DOHH2 (cell line): ENCODE results near the gene THAP3.

Experiments
- H3F3A ChIP-seq: fragments of 200-600 bp; sonication (generic), shearing (Covaris generic); 2 replicates; pipeline ENCODE4 v1.6.0; 2016; ENCODE audit warnings: antibody characterized with exemption, mild to moderate bottlenecking; ENCODE audit not compliant: control insufficient read depth, insufficient read depth
- H3K27ac ChIP-seq: fragments of 200-600 bp; sonication (generic); 2 replicates; pipeline ENCODE4 v1.5.1; 2014; ENCODE audit warnings: low read depth, mild to moderate bottlenecking, low read length, moderate library complexity
- H3K27me3 ChIP-seq: fragments of 200-600 bp; sonication (generic); 2 replicates; pipeline ENCODE4 v1.6.1; 2014; ENCODE audit warnings: mild to moderate bottlenecking, low read length, mixed read lengths; ENCODE audit not compliant: control insufficient read depth
- H3K36me3 ChIP-seq: fragments of 200-600 bp; sonication (generic); 2 replicates; pipeline ENCODE4 v1.6.1; 2014; ENCODE audit warnings: mild to moderate bottlenecking, low read length, moderate library complexity, mixed read lengths; ENCODE audit not compliant: control insufficient read depth
- H3K4me1 ChIP-seq: fragments of 200-600 bp; sonication (generic); 2 replicates; pipeline ENCODE4 v1.6.1; 2014; ENCODE audit warnings: mild to moderate bottlenecking, low read length, mixed read lengths; ENCODE audit not compliant: control insufficient read depth
- H3K4me2 ChIP-seq: fragments of 200-600 bp; sonication (generic); 2 replicates; pipeline ENCODE4 v1.6.0; 2014; ENCODE audit warnings: mild to moderate bottlenecking, low read length, moderate library complexity
- H3K4me3 ChIP-seq: fragments of 200-600 bp; sonication (generic); 2 replicates; pipeline ENCODE4 v1.5.1; 2014; ENCODE audit warnings: mild to moderate bottlenecking, low read length, mixed read lengths
- H3K79me2 ChIP-seq: fragments of 200-600 bp; sonication (generic); 2 replicates; pipeline ENCODE4 v1.6.1; 2014; ENCODE audit warnings: mild to moderate bottlenecking, low read length, mixed read lengths; ENCODE audit not compliant: control insufficient read depth
- H3K9me2 ChIP-seq: fragments of 200-600 bp; sonication (generic); replicated peaks from 2 replicates; pipeline ENCODE4 v1.6.1; 2014; ENCODE audit warnings: mild to moderate bottlenecking, low read length, mixed read lengths; ENCODE audit not compliant: control insufficient read depth
- H3K9me3 ChIP-seq: fragments of 200-600 bp; sonication (generic); 2 replicates; pipeline ENCODE4 v1.6.1; 2014; ENCODE audit warnings: antibody characterized with exemption, low read length, mixed read lengths; ENCODE audit not compliant: control insufficient read depth, insufficient read depth
- H4K20me1 ChIP-seq: fragments of 200-600 bp; sonication (generic); 2 replicates; pipeline ENCODE4 v1.6.0; 2014; ENCODE audit warnings: low read depth, mild to moderate bottlenecking, antibody characterized with exemption, low read length, moderate library complexity; ENCODE audit not compliant: control insufficient read depth, insufficient read depth
- EZH2phosphoT487 ChIP-seq: fragments of 200-600 bp; sonication (generic); IDR thresholded peaks from 2 replicates; pipeline ENCODE4 v1.6.1; 2017; ENCODE audit warnings: borderline replicate concordance, mild to moderate bottlenecking, antibody characterized with exemption, low read length, moderate library complexity, mixed read lengths
- TF ChIP-seq, protein P1 (sequence below): fragments of 200-600 bp; sonication (generic); IDR thresholded peaks from one replicate; pipeline ENCODE4 v1.5.1; 2014; ENCODE audit warnings: antibody characterized with exemption, mild to moderate bottlenecking, low read depth, low read length; ENCODE audit not compliant: poor library complexity, severe bottlenecking

The THAP3 gene

DNA sequence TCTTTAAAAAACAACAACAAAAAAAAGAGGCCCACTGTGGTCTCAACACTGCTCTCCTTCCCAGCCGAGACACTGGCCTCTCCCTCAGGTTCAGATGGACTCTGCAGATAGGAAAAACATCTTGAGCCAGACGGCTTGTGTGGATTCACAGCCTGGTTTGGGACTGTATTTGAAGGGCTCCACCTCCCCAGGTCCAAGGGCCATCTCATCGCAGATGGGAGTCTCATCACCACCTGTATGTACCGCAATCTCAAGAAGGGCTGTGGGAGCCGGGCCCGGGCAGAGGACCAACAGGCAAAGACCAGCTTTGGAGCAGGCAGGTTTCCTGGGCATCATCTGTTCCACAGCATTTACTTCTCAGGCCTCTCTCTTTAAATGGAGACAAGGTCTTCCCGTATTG lies 34.6 kb upstream of the THAP3 start:
- Histone ChIP-seq H3K9me3 (no peaks in the 10 kb centered on the region), H3K9me2 (no peaks in the 10 kb centered on the region), H3K4me2 (no peak overlapping the region), H3F3A (peaks cover under 1% of the 10 kb centered on the region; the same call in 1 of the 2 replicates), H3K4me3 (no peak overlapping the region), H3K79me2 (no peaks in the 10 kb centered on the region), H4K20me1 (no peaks in the 10 kb centered on the region), H3K36me3 (peaks cover 43% of the 10 kb centered on the region), H3K4me1 (peaks cover 11% of the 10 kb centered on the region), H3K27me3 (no peaks in the 10 kb centered on the region), H3K27ac (no peak overlapping the region)
- no peak for TF ChIP-seq EZH2phosphoT487
- TF ChIP-seq, protein P1, sequence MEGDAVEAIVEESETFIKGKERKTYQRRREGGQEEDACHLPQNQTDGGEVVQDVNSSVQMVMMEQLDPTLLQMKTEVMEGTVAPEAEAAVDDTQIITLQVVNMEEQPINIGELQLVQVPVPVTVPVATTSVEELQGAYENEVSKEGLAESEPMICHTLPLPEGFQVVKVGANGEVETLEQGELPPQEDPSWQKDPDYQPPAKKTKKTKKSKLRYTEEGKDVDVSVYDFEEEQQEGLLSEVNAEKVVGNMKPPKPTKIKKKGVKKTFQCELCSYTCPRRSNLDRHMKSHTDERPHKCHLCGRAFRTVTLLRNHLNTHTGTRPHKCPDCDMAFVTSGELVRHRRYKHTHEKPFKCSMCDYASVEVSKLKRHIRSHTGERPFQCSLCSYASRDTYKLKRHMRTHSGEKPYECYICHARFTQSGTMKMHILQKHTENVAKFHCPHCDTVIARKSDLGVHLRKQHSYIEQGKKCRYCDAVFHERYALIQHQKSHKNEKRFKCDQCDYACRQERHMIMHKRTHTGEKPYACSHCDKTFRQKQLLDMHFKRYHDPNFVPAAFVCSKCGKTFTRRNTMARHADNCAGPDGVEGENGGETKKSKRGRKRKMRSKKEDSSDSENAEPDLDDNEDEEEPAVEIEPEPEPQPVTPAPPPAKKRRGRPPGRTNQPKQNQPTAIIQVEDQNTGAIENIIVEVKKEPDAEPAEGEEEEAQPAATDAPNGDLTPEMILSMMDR, result no peak

DNA sequence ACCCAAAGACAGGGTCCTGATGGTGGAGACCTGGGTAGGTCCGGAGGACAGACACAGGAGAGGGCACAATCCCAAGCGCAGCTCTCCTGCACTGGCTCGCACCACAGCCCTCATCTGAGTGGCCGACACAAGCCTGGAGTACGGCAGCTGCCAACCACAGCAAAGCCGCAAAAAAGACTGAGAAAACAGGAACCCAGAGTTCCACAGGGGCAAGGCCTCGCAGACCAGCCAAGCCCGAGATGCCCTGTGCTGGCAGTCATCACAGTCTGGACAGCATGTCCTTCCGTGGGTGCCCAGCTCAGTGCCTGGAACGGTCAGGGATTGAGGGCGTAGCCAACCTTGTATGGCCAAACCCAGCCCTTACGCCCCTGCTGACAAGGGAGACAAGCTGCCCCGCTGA lies 33.4 kb upstream of the THAP3 start:
- Histone ChIP-seq H3K4me1 (peaks cover 11% of the 10 kb centered on the region), H3K27me3 (no peaks in the 10 kb centered on the region), H3K36me3 (peaks cover 42% of the 10 kb centered on the region), H4K20me1 (no peaks in the 10 kb centered on the region), H3K79me2 (no peaks in the 10 kb centered on the region), H3K9me2 (no peaks in the 10 kb centered on the region), H3K4me2 (no peak overlapping the region), H3K4me3 (no peak overlapping the region), H3F3A (peaks cover 3% of the 10 kb centered on the region; the same call in 1 of the 2 replicates), H3K9me3 (no peaks in the 10 kb centered on the region), H3K27ac (no peak overlapping the region)
- TF ChIP-seq EZH2phosphoT487, result no peak
- TF ChIP-seq, protein P1, result no peak

DNA sequence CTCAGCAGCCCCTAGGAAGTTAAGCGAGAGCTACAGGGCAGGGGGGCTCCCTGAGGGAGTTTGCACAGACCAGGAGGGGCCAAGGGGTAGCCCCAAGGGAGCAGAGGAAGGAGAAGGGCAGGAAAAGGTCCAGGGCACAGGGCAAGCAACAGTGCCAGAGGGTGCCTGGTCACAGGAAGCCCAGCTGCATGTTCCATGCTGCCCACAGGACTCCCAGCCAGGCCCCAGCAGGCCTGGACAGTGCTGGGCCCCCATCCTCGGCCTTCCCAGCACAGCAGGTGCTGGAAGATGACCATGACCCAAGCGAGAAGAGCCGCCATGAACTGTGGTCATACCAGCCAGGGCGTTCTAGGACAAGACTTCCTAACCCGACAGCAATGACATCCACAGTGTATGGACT lies 33.0 kb upstream of the THAP3 start:
- H3K4me2 ChIP-seq, result no peak overlapping the region

More for the DNA sequence above, 33.0 kb upstream of the THAP3 start:
- no peaks in the 10 kb centered on the region for H4K20me1 ChIP-seq
- H3K4me1 ChIP-seq, result peaks cover 10% of the 10 kb centered on the region
- no peaks in the 10 kb centered on the region for H3K79me2 ChIP-seq
- H3K4me3 ChIP-seq, result no peak overlapping the region
- H3K27me3 ChIP-seq, result no peaks in the 10 kb centered on the region
- peaks cover 42% of the 10 kb centered on the region for H3K36me3 ChIP-seq
- no peak overlapping the region for H3K27ac ChIP-seq
- no peak for TF ChIP-seq EZH2phosphoT487
- TF ChIP-seq, protein P1, result no peak
- no peaks in the 10 kb centered on the region for H3K9me2 ChIP-seq
- no peaks in the 10 kb centered on the region for H3K9me3 ChIP-seq
- H3F3A ChIP-seq, result peaks cover 3% of the 10 kb centered on the region; the same call in 1 of the 2 replicates
